ENCODE data around the gene ARHGAP1.

The ARHGAP1 gene

GRCh38 chr11:46729110-46730027, 28.9 kb upstream of the ARHGAP1 start:
- H3K27me3 Mint-ChIP-seq = no peaks in the 10 kb centered on the region
- intact Hi-C loops (cut with micrococcal nuclease) = no loop called here
- no peaks in the 10 kb centered on the region for H3K9me3 Mint-ChIP-seq
- no peak overlapping the region for H3K27ac Mint-ChIP-seq
- no peak overlapping the region for H3K4me3 Mint-ChIP-seq
- H3K4me1 Mint-ChIP-seq (ENCODE audit: low read depth) = no peaks in the 10 kb centered on the region
- H3K36me3 Mint-ChIP-seq (ENCODE audit: low read depth) = no peaks in the 10 kb centered on the region

GRCh38 chr11:46728659-46729040, 28.2 kb upstream of the ARHGAP1 start:
- H3K27me3 Mint-ChIP-seq = no peaks in the 10 kb centered on the region
- H3K4me1 Mint-ChIP-seq (ENCODE audit: low read depth) = no peaks in the 10 kb centered on the region
- no peak overlapping the region for H3K4me3 Mint-ChIP-seq
- H3K9me3 Mint-ChIP-seq = no peaks in the 10 kb centered on the region
- H3K27ac Mint-ChIP-seq = no peak overlapping the region
- H3K36me3 Mint-ChIP-seq (ENCODE audit: low read depth) = no peaks in the 10 kb centered on the region
- intact Hi-C loops (cut with micrococcal nuclease) = no loop called here

DNA sequence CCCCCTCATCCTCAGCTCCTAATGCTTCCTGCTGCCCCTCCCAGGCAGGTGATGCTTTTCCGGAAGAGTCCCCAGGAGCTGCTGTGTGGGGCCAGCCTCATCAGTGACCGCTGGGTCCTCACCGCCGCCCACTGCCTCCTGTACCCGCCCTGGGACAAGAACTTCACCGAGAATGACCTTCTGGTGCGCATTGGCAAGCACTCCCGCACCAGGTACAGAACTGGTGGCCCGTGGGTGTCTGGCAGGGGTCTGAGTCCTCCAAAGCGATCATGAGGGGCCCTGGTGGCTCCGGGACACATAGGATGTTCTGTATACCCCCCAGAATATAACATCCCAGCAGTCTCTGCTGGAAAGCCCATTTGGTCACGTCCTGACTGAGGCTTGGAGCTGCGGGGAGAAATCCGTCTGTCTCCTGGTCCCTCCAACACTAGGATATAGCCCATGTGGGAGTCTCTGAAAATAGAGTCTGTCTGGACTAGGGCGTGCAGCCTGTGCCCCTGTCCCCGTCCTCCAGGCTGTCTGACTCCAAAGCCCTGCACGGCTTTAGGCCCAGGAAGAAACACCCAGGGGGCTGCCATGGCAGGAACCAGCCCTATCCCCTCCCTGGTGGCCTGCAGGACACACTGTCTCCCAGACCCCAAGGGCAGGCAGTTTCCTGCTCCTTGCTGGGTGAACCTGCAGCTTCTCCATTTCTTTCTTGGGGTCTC, 27.7 kb upstream of the ARHGAP1 start:
- no peak overlapping the region for H3K4me3 Mint-ChIP-seq
- H3K36me3 Mint-ChIP-seq (ENCODE audit: low read depth) = no peaks in the 10 kb centered on the region
- H3K27ac Mint-ChIP-seq = no peak overlapping the region
- intact Hi-C loops (cut with micrococcal nuclease) = no loop called here
- no peaks in the 10 kb centered on the region for H3K9me3 Mint-ChIP-seq
- H3K4me1 Mint-ChIP-seq (ENCODE audit: low read depth) = no peaks in the 10 kb centered on the region
- no peaks in the 10 kb centered on the region for H3K27me3 Mint-ChIP-seq

GRCh38 chr11:46726206-46726862, 25.9 kb upstream of the ARHGAP1 start:
- H3K4me3 Mint-ChIP-seq = no peak overlapping the region
- no peaks in the 10 kb centered on the region for H3K27me3 Mint-ChIP-seq
- no peak overlapping the region for H3K27ac Mint-ChIP-seq
- no peaks in the 10 kb centered on the region for H3K4me1 Mint-ChIP-seq (ENCODE audit: low read depth)
- no peaks in the 10 kb centered on the region for H3K9me3 Mint-ChIP-seq
- no peaks in the 10 kb centered on the region for H3K36me3 Mint-ChIP-seq (ENCODE audit: low read depth)
- intact Hi-C loops (cut with micrococcal nuclease) = no loop called here

DNA sequence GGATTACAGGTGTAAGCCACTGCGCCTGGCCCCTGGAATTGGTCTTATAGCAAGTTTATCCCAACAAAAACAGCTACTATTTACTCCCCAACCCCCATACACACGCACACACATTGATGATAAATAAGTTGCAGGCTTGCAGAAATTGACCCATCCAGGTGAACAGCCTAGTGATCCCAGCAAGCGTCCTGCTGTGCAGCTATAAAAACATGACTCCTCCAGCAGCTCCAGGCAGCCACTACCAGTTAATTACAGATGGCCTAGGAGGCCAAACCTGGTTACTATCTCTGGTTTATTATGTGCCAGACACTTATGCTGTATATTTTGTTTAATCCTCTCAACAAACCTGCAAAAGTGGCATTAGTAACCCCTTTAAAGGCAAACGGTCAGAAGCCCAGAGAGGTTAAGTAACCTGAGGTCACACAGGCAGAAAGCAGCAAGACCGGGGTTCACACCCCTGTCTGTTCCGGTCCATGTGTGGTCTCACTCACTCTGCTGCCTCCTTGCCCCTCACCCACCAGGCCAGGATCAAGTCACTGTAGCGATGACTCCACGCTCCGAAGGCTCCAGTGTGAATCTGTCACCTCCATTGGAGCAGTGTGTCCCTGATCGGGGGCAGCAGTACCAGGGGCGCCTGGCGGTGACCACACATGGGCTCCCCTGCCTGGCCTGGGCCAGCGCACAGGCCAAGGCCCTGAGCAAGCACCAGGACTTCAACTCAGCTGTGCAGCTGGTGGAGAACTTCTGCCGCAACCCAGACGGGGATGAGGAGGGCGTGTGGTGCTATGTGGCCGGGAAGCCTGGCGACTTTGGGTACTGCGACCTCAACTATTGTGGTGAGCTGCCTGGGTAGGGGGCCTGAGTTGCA, 25.2 kb upstream of the ARHGAP1 start:
- no peaks in the 10 kb centered on the region for H3K27me3 Mint-ChIP-seq
- no peak overlapping the region for H3K27ac Mint-ChIP-seq
- H3K4me3 Mint-ChIP-seq = no peak overlapping the region
- H3K9me3 Mint-ChIP-seq = no peaks in the 10 kb centered on the region
- no peaks in the 10 kb centered on the region for H3K4me1 Mint-ChIP-seq (ENCODE audit: low read depth)
- no peaks in the 10 kb centered on the region for H3K36me3 Mint-ChIP-seq (ENCODE audit: low read depth)
- intact Hi-C loops (cut with micrococcal nuclease) = no loop called here

GRCh38 chr11:46724088-46724487, 23.7 kb upstream of the ARHGAP1 start:
- Mint-ChIP-seq H3K4me3 (no peak overlapping the region), H3K27me3 (no peaks in the 10 kb centered on the region), H3K27ac (no peak overlapping the region), H3K9me3 (no peaks in the 10 kb centered on the region), H3K4me1 (ENCODE audit: low read depth) (no peaks in the 10 kb centered on the region), H3K36me3 (ENCODE audit: low read depth) (no peaks in the 10 kb centered on the region)
- intact Hi-C loops (cut with micrococcal nuclease) = no loop called here

- Mint-ChIP-seq H3K36me3 (ENCODE audit: low read depth) (no peaks in the 10 kb centered on the region), H3K4me1 (ENCODE audit: low read depth) (no peaks in the 10 kb centered on the region), H3K9me3 (no peaks in the 10 kb centered on the region), H3K27me3 (no peaks in the 10 kb centered on the region), H3K4me3 (no peak overlapping the region), H3K27ac (no peak overlapping the region)
- intact Hi-C loops (cut with micrococcal nuclease) = no loop called here
Observed at GRCh38 chr11:46723359-46723680, 22.9 kb upstream of the ARHGAP1 start.

DNA sequence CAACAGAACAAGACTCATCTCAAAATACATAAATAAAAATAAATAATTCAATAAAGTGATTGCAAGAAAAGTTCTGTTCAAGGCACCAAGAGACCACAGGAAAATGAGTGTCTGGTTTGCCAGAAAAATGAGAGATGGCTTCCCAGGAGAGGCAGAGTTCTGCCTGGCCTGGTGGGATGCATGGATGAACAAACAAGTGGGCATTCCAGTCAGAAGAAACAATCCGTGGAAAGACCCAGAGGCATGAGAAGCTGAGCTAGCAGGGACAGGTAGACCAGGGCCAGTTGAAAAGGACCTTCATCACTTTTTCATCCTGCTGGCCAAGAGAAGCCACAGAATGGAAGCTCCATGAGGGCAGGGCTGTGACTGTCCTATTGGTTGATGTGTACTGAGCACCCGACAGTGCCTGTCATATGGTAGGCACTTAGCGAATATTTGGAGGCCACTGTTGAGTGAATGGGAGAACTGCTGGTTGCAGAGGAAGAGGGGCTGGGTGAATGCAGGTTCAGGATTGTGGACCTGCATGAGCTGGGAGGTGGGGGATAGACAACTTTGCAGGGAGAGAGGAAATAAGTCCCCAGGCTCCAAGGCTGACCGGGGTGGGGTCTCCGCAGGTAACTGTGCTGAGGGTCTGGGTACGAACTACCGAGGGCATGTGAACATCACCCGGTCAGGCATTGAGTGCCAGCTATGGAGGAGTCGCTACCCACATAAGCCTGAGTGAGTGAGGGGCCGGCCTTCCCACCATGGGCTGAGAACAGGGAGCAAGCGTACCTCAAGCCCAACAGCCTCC, 22.3 kb upstream of the ARHGAP1 start:
- Mint-ChIP-seq H3K9me3 (no peaks in the 10 kb centered on the region), H3K27ac (no peak overlapping the region), H3K27me3 (no peaks in the 10 kb centered on the region), H3K4me1 (ENCODE audit: low read depth) (no peaks in the 10 kb centered on the region), H3K36me3 (ENCODE audit: low read depth) (no peaks in the 10 kb centered on the region), H3K4me3 (no peak overlapping the region)
- intact Hi-C loops (cut with micrococcal nuclease) = no loop called here

DNA sequence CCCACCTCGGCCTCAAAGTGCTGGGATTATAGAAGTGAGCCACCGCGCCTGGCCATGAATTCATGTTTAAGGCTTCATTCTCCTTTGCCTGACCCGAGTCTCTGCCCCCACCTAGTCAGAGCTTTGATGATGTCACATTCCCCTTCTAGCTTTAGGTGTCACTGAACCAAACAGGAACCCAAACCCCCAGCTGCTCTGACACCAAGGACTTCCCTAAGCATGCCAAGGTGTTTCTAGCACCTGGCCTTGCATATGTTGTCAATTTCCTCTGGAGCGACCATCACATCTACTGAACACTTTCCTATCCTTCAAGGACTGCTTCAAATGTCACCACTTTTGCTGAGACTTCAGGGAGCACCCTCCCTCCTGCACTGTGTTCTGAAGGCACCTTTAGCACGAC, 20.9 kb upstream of the ARHGAP1 start:
- no peak overlapping the region for H3K27ac Mint-ChIP-seq
- H3K9me3 Mint-ChIP-seq = no peaks in the 10 kb centered on the region
- H3K4me3 Mint-ChIP-seq = no peak overlapping the region
- H3K36me3 Mint-ChIP-seq (ENCODE audit: low read depth) = no peaks in the 10 kb centered on the region
- intact Hi-C loops (cut with micrococcal nuclease) = no loop called here
- no peaks in the 10 kb centered on the region for H3K27me3 Mint-ChIP-seq
- H3K4me1 Mint-ChIP-seq (ENCODE audit: low read depth) = no peaks in the 10 kb centered on the region

DNA sequence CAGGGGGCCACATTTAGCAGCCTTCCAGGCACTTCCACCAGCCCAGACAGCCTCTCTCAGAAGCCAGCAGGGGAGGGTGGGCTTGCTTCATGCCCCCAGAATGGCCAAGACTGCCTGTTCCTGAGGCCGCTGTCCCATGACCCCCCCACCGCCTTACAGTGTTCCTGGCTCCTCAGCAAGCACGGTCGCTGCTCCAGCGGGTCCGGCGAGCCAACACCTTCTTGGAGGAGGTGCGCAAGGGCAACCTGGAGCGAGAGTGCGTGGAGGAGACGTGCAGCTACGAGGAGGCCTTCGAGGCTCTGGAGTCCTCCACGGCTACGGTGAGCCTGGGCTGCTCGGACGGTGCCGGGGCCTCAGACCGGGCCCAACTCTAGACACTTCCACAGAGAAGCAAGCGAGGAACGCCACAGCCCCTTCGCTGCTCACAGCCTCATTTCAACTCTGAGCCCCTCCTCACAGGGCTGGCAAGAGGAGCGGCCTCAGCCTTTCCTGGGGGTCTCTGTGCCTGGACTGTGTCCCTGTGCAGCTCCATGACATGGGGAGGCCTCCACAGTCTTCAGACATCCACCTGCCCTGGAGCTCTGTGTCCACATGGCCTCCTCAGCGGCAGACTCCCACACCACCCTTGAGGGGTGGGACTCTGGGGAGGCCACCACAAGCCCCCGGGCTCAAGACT, 19.3 kb upstream of the ARHGAP1 start:
- H3K4me1 Mint-ChIP-seq (ENCODE audit: low read depth) = no peaks in the 10 kb centered on the region
- intact Hi-C loops (cut with micrococcal nuclease) = no loop called here
- H3K9me3 Mint-ChIP-seq = no peaks in the 10 kb centered on the region
- H3K27me3 Mint-ChIP-seq = no peaks in the 10 kb centered on the region
- H3K36me3 Mint-ChIP-seq (ENCODE audit: low read depth) = no peaks in the 10 kb centered on the region
- no peak overlapping the region for H3K4me3 Mint-ChIP-seq
- no peak overlapping the region for H3K27ac Mint-ChIP-seq

DNA sequence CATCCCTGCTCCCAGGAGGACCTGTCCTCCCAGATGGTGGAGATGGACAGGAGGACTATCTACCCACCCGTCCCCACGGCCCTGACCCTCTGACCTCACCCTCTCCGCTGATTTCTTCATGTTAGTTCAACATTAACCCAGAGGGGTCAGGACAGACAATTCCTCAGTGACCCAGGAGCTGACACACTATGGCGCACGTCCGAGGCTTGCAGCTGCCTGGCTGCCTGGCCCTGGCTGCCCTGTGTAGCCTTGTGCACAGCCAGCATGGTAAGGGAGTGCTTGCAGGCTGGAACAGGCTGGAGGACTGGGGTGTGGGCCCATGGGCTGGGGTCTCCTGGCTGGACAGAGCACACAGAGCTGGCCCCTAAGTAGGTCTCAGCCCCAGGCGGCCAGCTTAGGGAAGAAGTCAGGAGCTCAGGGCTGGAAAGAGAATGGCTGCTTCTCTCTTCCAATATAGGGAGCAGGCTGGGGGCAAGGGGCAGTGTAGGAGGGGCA, 18.7 kb upstream of the ARHGAP1 start, which contains the start of gene F2:
F2 (plus strand) TSS at position 166 of the 495 bp plus-strand sequence; CDS start at position 189, 23 bp downstream.
- Mint-ChIP-seq H3K27me3 (no peaks in the 10 kb centered on the region), H3K36me3 (ENCODE audit: low read depth) (no peaks in the 10 kb centered on the region), H3K4me1 (ENCODE audit: low read depth) (no peaks in the 10 kb centered on the region), H3K27ac (no peak within 1 kb of the TSS), H3K9me3 (no peaks in the 10 kb centered on the region), H3K4me3 (no peak within 1 kb of the TSS)
- intact Hi-C loops (cut with micrococcal nuclease) = no loop called here

GRCh38 chr11:46718155-46719019, 18.0 kb upstream of the ARHGAP1 start:
- intact Hi-C loops (cut with micrococcal nuclease) = no loop called here
- Mint-ChIP-seq H3K4me3 (no peak overlapping the region), H3K27ac (no peak overlapping the region), H3K27me3 (no peaks in the 10 kb centered on the region), H3K36me3 (ENCODE audit: low read depth) (no peaks in the 10 kb centered on the region), H3K4me1 (ENCODE audit: low read depth) (no peaks in the 10 kb centered on the region), H3K9me3 (no peaks in the 10 kb centered on the region)

Measured in dendritic cell treated with granulocyte-macrophage colony-stimulating factor and Interleukin-4, amounts not matched to agents 40 ng/mL and 50 ng/mL, for 4 days (primary cell).